GM12801 (cell line): ENCODE data around the gene PRR20D.
"Not testable (repeated sequence)": the region's sequence is repeated elsewhere in the genome, so short reads cannot be mapped to it uniquely, and the experiment has no call there.

Experiments used
- CTCF ChIP-seq: IDR thresholded peaks from one replicate; pipeline ENCODE4 v1.5.1; 2011; ENCODE audit warnings: control low read depth; ENCODE audit not compliant: insufficient read length; ENCODE audit errors: extremely low read depth

PRR20D gene

GRCh38 chr13:57160332-57160731 lies at the start of gene PRR20D:
PRR20D (plus strand) TSS chr13:57160632; CDS start chr13:57161019, 387 bp downstream.
- TF ChIP-seq CTCF = not testable (repeated sequence)

GRCh38 chr13:57114945-57115344 lies 45.5 kb upstream of the PRR20D start:
- TF ChIP-seq CTCF = no peak

- TF ChIP-seq CTCF = no peak
These were observed 36.8 kb upstream of the PRR20D start for GRCh38 chr13:57123681-57124080.

GRCh38 chr13:57128909-57129308 lies 31.5 kb upstream of the PRR20D start:
- TF ChIP-seq CTCF = no peak

GRCh38 chr13:57136093-57136492 lies 24.3 kb upstream of the PRR20D start:
- no peak for TF ChIP-seq CTCF

- TF ChIP-seq CTCF = no peak
These were observed 22.8 kb upstream of the PRR20D start for GRCh38 chr13:57137585-57137984.

GRCh38 chr13:57138988-57139387 lies 21.4 kb upstream of the PRR20D start:
- TF ChIP-seq CTCF = no peak
